Measurements from ENCODE around the gene CASP7.

The CASP7 gene

DNA sequence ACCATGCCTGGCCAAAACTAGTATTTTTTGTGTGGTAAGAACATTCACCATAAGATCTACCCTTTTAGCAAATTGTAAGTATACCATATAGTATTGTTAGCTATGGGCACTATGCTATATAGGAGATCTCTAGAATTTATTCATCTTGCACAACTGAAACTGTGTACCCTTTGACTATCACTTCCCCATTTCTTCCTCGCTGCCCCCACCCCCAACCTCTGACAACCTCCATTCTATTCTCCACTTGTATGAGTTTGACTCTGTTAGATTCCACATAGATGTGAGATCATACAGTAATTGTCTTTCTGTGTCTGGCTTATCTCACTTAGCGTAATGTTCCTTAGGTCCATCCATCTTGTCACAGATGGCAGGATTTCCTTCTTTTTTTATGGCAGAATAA, 3.6 kb downstream of the CASP7 start:
- peaks cover 3% of the 10 kb centered on the region for H3K36me3 ChIP-seq (ENCODE audit: insufficient read depth, low read length)
- H3K9me3 ChIP-seq (ENCODE audit: low read length), result peaks cover 5% of the 10 kb centered on the region
- no peak overlapping the region for H2AFZ ChIP-seq (ENCODE audit: low read depth, low read length)
- no peak overlapping the region for H3K4me3 ChIP-seq (ENCODE audit: low read length)
- H3K27me3 ChIP-seq (ENCODE audit: insufficient read depth, low read length), result no peaks in the 10 kb centered on the region
- H3K4me1 ChIP-seq (ENCODE audit: insufficient read depth, low read length), result peaks cover 7% of the 10 kb centered on the region

DNA sequence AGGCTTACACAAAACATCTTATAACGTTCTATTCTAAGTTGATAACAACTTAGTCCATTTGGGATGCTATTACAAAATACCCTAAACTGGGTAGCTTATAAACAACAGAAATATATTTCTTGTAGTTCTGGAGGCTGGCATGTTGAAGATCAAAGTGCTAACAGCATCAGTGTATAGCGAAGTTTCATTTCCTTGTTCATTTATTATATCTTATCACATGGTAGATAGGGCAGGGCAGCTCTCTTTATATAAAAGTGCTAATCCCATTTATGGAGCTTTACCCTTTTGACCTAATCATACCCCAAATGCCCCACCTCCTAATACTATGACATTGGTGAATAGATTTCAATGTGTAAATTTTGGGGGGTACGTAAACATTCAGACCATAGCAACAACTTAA, 6.3 kb downstream of the CASP7 start:
- Histone ChIP-seq H2AFZ (ENCODE audit: low read depth, low read length) (no peak overlapping the region), H3K27me3 (ENCODE audit: insufficient read depth, low read length) (no peaks in the 10 kb centered on the region), H3K4me1 (ENCODE audit: insufficient read depth, low read length) (no peaks in the 10 kb centered on the region), H3K4me3 (ENCODE audit: low read length) (no peak overlapping the region), H3K9me3 (ENCODE audit: low read length) (peaks cover 5% of the 10 kb centered on the region), H3K36me3 (ENCODE audit: insufficient read depth, low read length) (peaks cover 3% of the 10 kb centered on the region)

DNA sequence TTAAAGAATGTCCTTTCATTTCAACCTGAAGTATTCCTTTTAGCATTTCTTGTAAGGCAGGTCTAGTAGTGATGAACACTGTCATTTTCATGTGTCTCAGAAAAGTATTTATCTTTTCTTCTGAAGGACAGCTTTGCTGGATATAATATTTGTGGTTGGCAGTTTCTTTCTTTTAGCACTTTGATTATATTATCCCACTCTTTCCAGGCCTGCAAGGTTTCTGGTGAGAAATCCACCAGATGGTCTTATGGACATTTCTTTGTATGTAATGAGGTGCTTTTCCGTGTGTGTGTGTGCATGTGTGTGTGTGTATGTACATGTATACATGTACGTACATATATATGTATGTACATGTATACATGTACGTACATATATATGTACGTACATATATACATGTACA, 7.3 kb downstream of the CASP7 start:
- Histone ChIP-seq H2AFZ (ENCODE audit: low read depth, low read length) (no peak overlapping the region), H3K36me3 (ENCODE audit: insufficient read depth, low read length) (peaks cover 3% of the 10 kb centered on the region)

DNA sequence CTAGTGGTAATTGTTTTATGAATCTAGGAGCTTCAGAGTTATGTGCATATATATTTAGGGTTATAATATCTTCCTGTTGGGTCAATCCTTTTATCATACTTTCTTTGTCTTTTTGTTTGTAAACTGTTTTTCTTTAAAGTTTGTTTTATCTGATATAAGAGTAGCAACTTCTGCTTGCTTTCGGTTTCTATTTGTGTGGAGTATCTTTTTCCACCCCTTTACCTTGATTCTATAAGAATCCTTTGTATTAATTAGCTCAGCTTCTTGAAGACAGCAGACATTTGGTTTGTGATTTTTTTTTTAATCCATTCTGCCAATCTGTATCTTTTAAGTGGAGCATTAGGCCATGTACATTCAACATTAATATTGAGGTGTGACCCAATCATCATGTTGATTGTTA, 9.3 kb downstream of the CASP7 start:
- peaks cover 17% of the 10 kb centered on the region for H3K9me3 ChIP-seq (ENCODE audit: low read length)
- H3K36me3 ChIP-seq (ENCODE audit: insufficient read depth, low read length), result no peaks in the 10 kb centered on the region
- H3K4me3 ChIP-seq (ENCODE audit: low read length), result no peak overlapping the region
- no peaks in the 10 kb centered on the region for H3K4me1 ChIP-seq (ENCODE audit: insufficient read depth, low read length)
- no peaks in the 10 kb centered on the region for H3K27me3 ChIP-seq (ENCODE audit: insufficient read depth, low read length)
- no peak overlapping the region for H2AFZ ChIP-seq (ENCODE audit: low read depth, low read length)

More for the DNA sequence above, 7.3 kb downstream of the CASP7 start:
- Histone ChIP-seq H3K4me1 (ENCODE audit: insufficient read depth, low read length) (no peaks in the 10 kb centered on the region), H3K9me3 (ENCODE audit: low read length) (peaks cover 7% of the 10 kb centered on the region), H3K4me3 (ENCODE audit: low read length) (no peak overlapping the region), H3K27me3 (ENCODE audit: insufficient read depth, low read length) (no peaks in the 10 kb centered on the region)

DNA sequence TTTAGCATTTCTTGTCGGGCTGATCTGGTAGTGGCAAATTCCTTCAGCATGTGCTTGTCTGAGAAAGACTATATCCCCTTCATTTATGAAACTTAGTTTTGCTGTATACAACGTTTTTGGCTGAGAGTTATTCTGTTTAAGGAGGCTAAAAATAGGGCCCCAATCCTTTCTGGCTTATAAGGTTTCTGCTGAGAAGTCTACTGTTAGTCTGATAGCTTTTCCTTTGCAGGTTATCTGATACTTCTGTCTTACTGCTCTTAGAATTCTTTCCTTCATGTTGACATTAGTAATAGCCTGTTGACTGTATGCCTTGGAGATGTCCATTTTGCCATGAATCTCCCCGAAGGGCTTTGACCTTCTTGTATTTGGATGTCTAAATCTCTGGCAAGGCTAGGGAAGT, 9.9 kb downstream of the CASP7 start:
- H3K9me3 ChIP-seq (ENCODE audit: low read length), result peaks cover 16% of the 10 kb centered on the region
- H3K4me1 ChIP-seq (ENCODE audit: insufficient read depth, low read length), result no peaks in the 10 kb centered on the region
- no peak overlapping the region for H3K4me3 ChIP-seq (ENCODE audit: low read length)
- H3K36me3 ChIP-seq (ENCODE audit: insufficient read depth, low read length), result no peaks in the 10 kb centered on the region
- no peaks in the 10 kb centered on the region for H3K27me3 ChIP-seq (ENCODE audit: insufficient read depth, low read length)
- H2AFZ ChIP-seq (ENCODE audit: low read depth, low read length), result no peak overlapping the region

DNA sequence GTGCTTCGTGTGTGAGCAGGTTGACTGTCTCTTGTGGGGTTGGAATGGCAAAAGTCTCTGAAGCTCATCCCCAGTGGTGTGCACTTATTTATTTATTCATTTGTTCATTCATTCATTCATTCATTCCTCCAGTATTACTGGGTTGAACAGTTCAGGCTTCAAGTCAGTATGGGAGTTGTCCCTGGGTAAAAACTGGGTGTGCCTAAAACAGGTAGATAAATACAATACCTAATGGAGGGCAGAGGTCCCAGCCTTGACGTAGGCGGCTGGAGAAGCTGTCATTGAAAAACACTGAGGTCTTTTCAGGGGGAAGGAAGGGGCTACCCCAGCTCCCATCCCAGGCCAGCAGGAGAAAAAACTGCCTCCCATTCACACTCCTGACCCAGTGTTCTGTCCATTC, 11.0 kb downstream of the CASP7 start:
- Histone ChIP-seq H3K4me3 (ENCODE audit: low read length) (no peak overlapping the region), H2AFZ (ENCODE audit: low read depth, low read length) (no peak overlapping the region), H3K36me3 (ENCODE audit: insufficient read depth, low read length) (no peaks in the 10 kb centered on the region), H3K27me3 (ENCODE audit: insufficient read depth, low read length) (no peaks in the 10 kb centered on the region), H3K4me1 (ENCODE audit: insufficient read depth, low read length) (no peaks in the 10 kb centered on the region), H3K9me3 (ENCODE audit: low read length) (peaks cover 19% of the 10 kb centered on the region)

DNA sequence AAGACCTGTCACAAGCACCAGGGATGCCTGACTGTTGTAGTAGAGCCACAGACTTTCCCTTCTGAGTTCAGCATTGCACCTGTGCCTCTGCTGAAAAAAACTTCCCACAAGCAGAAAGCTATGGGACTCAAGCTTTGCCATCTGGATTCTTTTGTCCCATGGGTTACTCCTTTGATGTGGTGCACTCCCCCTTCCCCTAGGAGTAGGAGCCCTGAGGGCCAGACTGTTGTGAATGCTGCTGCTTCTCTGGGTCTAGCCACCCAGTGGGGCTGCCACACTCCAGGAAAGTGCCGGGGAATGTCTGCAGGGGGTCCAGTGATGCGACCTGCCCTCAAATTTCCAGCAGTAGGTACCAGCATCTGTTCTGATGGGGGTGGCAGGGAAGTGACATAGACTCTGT, 11.7 kb downstream of the CASP7 start:
- Histone ChIP-seq H3K27me3 (ENCODE audit: insufficient read depth, low read length) (no peaks in the 10 kb centered on the region), H3K4me1 (ENCODE audit: insufficient read depth, low read length) (no peaks in the 10 kb centered on the region), H3K9me3 (ENCODE audit: low read length) (peaks cover 19% of the 10 kb centered on the region), H3K36me3 (ENCODE audit: insufficient read depth, low read length) (no peaks in the 10 kb centered on the region), H3K4me3 (ENCODE audit: low read length) (no peak overlapping the region), H2AFZ (ENCODE audit: low read depth, low read length) (no peak overlapping the region)

DNA sequence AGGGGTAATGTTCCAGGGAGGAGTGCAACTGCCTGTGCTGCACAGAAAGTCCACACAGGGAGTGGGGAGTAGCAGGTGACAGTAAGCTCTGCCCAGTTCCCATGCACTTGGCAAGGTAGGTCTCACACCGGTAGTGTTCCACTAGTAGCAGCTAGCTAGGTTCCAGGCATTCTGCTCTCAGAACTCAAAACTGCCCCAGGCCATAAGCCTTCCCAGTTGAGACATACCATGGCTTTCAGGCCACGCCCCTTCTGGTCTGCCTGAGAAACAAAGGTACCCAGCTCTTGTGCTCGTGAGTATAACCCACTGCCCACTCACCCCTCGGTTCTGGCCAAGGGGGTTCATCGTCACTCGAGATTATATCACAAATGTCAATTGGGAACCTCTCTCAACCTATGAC, 12.6 kb downstream of the CASP7 start:
- Histone ChIP-seq H2AFZ (ENCODE audit: low read depth, low read length) (no peak overlapping the region), H3K4me3 (ENCODE audit: low read length) (no peak overlapping the region), H3K27me3 (ENCODE audit: insufficient read depth, low read length) (no peaks in the 10 kb centered on the region), H3K9me3 (ENCODE audit: low read length) (peaks cover 18% of the 10 kb centered on the region), H3K36me3 (ENCODE audit: insufficient read depth, low read length) (peaks cover under 1% of the 10 kb centered on the region), H3K4me1 (ENCODE audit: insufficient read depth, low read length) (no peaks in the 10 kb centered on the region)

DNA sequence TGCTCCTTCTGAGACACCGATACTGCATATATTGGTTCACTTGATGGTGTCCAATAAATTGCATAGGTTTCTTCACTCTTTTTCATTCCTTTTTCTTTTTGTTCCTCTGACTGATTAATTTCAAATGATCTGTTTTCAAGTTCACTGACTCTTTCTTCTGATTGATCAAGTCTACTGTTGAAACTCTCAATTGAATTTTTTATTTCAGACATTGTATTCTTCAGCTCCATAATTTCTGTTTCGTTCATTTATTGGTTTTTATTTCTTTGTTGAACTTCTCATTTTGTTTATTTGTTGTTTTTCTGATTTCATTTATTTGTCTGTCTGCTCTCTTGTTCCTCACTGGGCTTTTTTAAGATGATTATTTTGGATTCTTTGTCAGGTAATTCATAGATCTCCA, 13.6 kb downstream of the CASP7 start:
- Histone ChIP-seq H3K4me3 (ENCODE audit: low read length) (no peak overlapping the region), H3K36me3 (ENCODE audit: insufficient read depth, low read length) (peaks cover 11% of the 10 kb centered on the region), H2AFZ (ENCODE audit: low read depth, low read length) (no peak overlapping the region), H3K9me3 (ENCODE audit: low read length) (peaks cover 22% of the 10 kb centered on the region), H3K4me1 (ENCODE audit: insufficient read depth, low read length) (no peaks in the 10 kb centered on the region), H3K27me3 (ENCODE audit: insufficient read depth, low read length) (no peaks in the 10 kb centered on the region)

DNA sequence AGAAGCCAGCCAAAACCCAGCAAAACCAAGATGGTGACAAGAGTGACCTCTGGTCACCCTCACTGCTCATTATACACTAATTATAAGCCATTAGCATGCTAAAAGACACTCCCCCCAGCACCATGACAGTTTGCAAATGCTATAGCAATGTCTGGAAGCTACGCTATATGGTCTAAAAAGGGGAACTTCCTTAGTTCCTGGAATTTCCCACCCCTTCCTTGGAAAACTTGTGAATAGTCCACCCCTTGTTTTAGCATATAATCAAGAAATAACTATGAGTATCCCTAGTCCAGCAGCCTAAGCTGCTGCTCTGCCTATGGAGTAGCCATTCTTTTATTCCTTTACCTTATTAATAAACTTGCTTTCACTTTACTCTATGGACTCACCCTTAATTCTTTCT, 16.0 kb downstream of the CASP7 start:
- Histone ChIP-seq H3K4me1 (ENCODE audit: insufficient read depth, low read length) (no peaks in the 10 kb centered on the region), H3K27me3 (ENCODE audit: insufficient read depth, low read length) (no peaks in the 10 kb centered on the region), H3K36me3 (ENCODE audit: insufficient read depth, low read length) (peaks cover 24% of the 10 kb centered on the region), H2AFZ (ENCODE audit: low read depth, low read length) (no peak overlapping the region), H3K4me3 (ENCODE audit: low read length) (no peak overlapping the region), H3K9me3 (ENCODE audit: low read length) (peaks cover 22% of the 10 kb centered on the region)

DNA sequence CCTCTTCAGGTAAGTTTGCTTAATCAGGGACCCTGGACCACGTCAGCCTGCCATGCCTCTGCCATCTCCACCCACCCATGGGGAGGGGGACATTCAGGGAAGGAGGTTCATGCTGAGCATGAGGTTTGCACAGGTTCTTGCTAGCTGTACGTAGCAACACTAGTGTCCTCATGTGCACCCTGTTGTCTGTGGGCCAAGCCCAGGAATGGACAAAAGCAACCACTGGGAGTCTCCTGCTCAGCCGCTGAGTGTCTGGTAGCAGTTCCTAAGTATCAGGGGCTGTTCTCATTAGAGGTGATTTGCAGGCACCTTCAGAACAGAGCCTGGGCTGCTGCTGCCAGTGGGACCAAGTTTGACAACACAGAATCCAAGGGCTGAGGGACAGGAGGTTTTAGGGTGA, 17.9 kb downstream of the CASP7 start:
- Histone ChIP-seq H3K4me1 (ENCODE audit: insufficient read depth, low read length) (no peaks in the 10 kb centered on the region), H2AFZ (ENCODE audit: low read depth, low read length) (no peak overlapping the region), H3K36me3 (ENCODE audit: insufficient read depth, low read length) (peaks cover 24% of the 10 kb centered on the region), H3K27me3 (ENCODE audit: insufficient read depth, low read length) (no peaks in the 10 kb centered on the region), H3K9me3 (ENCODE audit: low read length) (peaks cover 15% of the 10 kb centered on the region), H3K4me3 (ENCODE audit: low read length) (no peak overlapping the region)

DNA sequence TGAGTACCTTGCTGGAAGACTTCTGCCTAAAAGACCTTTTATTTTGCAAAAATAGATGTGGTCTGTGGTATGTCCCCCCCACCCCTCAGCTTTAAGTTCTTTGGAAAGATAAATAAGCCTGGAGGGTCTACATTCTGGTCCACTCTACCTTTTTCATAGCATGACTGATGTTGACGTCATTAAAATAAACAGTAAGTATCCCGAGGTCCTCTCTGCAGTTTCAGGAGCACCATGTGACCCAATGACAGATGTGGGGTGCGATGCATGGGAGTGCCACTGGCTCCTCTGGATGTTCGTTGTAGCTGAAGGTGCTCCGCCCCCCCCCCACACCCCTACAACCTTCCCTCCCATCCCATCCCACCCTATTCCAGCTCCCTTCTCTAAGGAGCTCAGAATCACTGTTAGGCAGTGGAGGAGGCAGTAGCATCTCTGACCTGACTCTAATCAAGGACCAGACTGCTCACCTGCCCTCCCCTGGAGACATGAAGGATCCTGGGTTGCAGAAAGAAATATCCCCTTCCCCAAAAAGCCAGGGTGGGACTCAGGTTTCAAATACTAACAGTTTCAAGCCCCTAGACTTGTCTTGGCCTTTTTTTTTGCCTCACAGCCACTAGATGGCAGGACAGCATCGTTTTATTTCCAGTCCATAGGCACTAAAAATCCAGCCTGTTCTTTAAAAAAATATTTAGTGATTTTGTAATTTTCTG, 25.1 kb downstream of the CASP7 start:
- no peak overlapping the region for H3K4me3 ChIP-seq (ENCODE audit: low read length)
- H2AFZ ChIP-seq (ENCODE audit: low read depth, low read length), result no peak overlapping the region
- peaks cover 8% of the 10 kb centered on the region for H3K4me1 ChIP-seq (ENCODE audit: insufficient read depth, low read length)
- H3K27me3 ChIP-seq (ENCODE audit: insufficient read depth, low read length), result no peaks in the 10 kb centered on the region
- no peaks in the 10 kb centered on the region for H3K9me3 ChIP-seq (ENCODE audit: low read length)
- peaks cover 4% of the 10 kb centered on the region for H3K36me3 ChIP-seq (ENCODE audit: insufficient read depth, low read length)

DNA sequence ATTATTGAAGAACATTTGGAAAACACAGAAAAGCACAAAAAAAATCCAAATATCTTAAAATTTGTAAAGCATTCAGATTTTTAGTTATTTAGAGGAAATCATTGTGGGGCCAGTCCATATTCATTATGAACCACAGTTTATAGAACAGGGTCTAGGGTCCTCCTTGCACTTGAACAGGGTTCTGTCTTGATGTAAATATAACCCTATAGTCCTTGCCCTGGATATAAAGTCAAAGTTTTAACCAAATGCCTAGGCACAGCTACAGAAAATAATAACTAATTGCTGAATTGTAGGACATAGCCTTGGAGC, 25.6 kb downstream of the CASP7 start:
- no peaks in the 10 kb centered on the region for H3K27me3 ChIP-seq (ENCODE audit: insufficient read depth, low read length)

DNA sequence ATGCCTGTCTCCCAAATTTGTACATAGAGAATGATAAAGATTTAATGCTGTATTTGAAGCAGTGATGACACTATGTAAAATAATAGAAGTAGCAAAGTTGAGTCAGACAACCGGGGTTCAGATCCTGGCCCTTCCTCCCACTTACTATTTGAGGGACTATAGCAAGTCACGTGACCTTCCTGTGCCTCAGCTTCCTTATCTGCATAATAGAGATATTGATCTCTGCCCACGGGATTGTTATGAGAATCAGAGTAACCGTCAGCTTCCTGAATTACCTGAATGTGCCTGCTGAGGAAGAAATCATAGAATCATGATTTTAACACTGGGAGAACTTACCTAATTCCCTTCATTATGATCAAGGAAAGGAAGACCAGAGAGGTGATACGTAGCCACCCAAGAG, 26.9 kb downstream of the CASP7 start:
- Histone ChIP-seq H3K4me3 (ENCODE audit: low read length) (no peak overlapping the region), H3K9me3 (ENCODE audit: low read length) (no peaks in the 10 kb centered on the region), H3K27me3 (ENCODE audit: insufficient read depth, low read length) (no peaks in the 10 kb centered on the region), H3K4me1 (ENCODE audit: insufficient read depth, low read length) (peaks cover 15% of the 10 kb centered on the region), H3K36me3 (ENCODE audit: insufficient read depth, low read length) (no peaks in the 10 kb centered on the region), H2AFZ (ENCODE audit: low read depth, low read length) (no peak overlapping the region)

More for the DNA sequence above, 25.6 kb downstream of the CASP7 start:
- H3K4me3 ChIP-seq (ENCODE audit: low read length), result no peak overlapping the region
- no peak overlapping the region for H2AFZ ChIP-seq (ENCODE audit: low read depth, low read length)
- H3K9me3 ChIP-seq (ENCODE audit: low read length), result no peaks in the 10 kb centered on the region
- H3K4me1 ChIP-seq (ENCODE audit: insufficient read depth, low read length), result peaks cover 8% of the 10 kb centered on the region
- H3K36me3 ChIP-seq (ENCODE audit: insufficient read depth, low read length), result peaks cover 1% of the 10 kb centered on the region

All from neuron (in vitro differentiated cells).